Urinary bladder (tissue), 4 donors: ENCODE data around the gene NOC4L. TPM values are rescaled to one million over a fixed set of nuclear protein-coding genes. Genes with fewer than 3 reads are reported as not detected.
"Not testable (repeated sequence)": the region's sequence is repeated elsewhere in the genome, so short reads cannot be mapped to it uniquely, and the experiment has no call there.

ENCODE experiments used
- DNase-seq: peaks from one replicate; pipeline ENCODE4 v3.0.0-alpha.2; 2015; ENCODE audit errors: extremely low spot score
- H3K27ac ChIP-seq: one replicate; pipeline ENCODE4 v1.5.1; 2013; ENCODE audit warnings: low read depth, mild to moderate bottlenecking, moderate library complexity
- H3K36me3 ChIP-seq: one replicate; pipeline ENCODE4 v1.6.1; 2013; ENCODE audit warnings: mild to moderate bottlenecking, moderate library complexity; ENCODE audit not compliant: insufficient read depth
- H3K4me1 ChIP-seq: one replicate; pipeline ENCODE4 v1.6.1; 2013; ENCODE audit warnings: mild to moderate bottlenecking, moderate library complexity; ENCODE audit not compliant: insufficient read depth
- H3K4me3 ChIP-seq: one replicate; pipeline ENCODE4 v1.5.1; 2013; ENCODE audit warnings: low read depth, low read length
- WGBS: extraction: QIAGEN DNeasy Blood & Tissue Kit; methylation state at CpG from one replicate; pipeline ENCODE4 v1.1.7; 2013; 5-methylcytosine and 5-hydroxymethylcytosine counted together
- polyA plus RNA-seq: library from polyadenylated mRNA; stranded (reverse); fragments of 200-250 nt; gene quantifications from one replicate; pipeline ENCODE4 v1.2.3, GENCODE V29; 2013
- total RNA-seq: library from RNA; depleted of rRNA; stranded (reverse); fragments of >200 nt; gene quantifications from one replicate; pipeline ENCODE4 v1.2.3, GENCODE V29; 2014
- donor health status: healthy with polysubstance abuse.
- donor health status: healthy.

NOC4L gene
- total and polyA plus RNA-seq, 2 donors, result 4.3 to 24.4 TPM

- Histone ChIP-seq H3K4me1 (no peaks in the 10 kb centered on the region), H3K27ac (no peak overlapping the region), H3K4me3 (no peak overlapping the region), H3K36me3 (peaks cover 4% of the 10 kb centered on the region)
- DNase-seq, result no peak
- WGBS, result 97% methylated on average over 14 of the region's 14 CpGs
These were observed 13.0 kb upstream of the NOC4L start for GRCh38 chr12:132131229-132131628.

DNA sequence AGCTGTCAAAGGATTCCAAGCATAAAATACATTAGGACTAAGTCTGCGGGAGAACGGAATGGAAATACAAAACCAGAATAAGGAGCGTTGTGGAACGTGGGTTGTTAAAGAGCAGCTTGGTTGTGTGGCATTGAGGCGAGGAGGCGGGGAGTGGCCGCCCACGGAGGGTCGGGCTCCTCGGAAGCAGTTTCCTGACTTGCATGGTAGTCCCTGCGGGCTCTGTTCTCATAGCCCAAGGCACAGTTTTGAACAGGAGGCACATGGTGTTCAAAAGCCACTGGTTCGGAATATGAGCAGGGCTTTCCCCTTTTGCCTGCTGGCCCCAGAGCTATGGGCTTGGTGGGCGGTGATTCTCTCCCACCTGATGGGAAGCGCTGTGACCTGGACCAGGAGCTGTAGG is 12.3 kb upstream of the NOC4L start:
- DNase-seq, result no peak
- H3K27ac ChIP-seq, result no peak overlapping the region
- 91% methylated on average over 14 of the region's 14 CpGs for WGBS
- H3K36me3 ChIP-seq, result peaks cover 4% of the 10 kb centered on the region
- H3K4me3 ChIP-seq, result no peak overlapping the region
- H3K4me1 ChIP-seq, result no peaks in the 10 kb centered on the region

DNA sequence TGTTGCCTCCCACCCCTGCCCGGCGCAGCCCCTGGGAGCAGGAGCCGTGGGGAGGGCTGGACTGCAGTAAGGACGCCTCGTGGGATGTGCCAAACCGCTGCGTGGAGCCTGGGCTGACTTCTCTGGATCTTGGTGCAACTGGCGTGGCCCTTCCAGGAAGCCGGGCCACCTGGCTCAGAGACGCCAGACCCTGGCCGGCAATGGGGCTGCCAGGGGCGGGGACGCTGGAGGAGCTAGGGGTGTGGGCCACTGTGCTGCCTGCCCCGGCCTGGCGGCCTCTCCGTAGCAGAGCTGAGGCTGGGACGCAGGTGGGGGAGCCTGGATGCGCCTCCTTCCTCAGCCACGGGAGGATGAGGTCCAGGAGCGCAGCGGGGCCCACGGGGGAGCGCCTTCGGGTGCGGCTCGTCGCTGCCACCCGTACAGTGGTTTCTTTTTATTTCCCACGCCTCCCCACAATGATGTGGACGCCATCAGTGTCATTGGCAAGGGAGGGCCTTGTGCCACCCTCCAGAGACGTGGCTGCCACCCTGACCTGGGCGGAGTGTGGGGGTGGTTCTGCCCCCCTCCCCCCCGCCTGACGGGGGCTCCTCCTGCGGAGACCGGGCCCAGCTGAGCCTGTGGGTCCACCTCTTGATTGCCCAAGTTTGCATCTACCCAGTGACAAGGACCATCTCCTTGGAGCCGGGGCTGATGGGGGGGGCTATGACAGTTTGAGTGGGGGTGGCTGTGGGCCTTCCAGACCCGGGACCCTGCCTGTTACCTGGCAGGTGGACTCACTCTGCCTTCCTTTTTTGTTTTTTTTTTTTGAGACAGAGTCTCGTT is 11.4 kb upstream of the NOC4L start:
- H3K27ac ChIP-seq, result no peak overlapping the region
- H3K4me3 ChIP-seq, result no peak overlapping the region
- H3K4me1 ChIP-seq, result no peaks in the 10 kb centered on the region
- DNase-seq, result no peak
- 85% methylated on average over 39 of the region's 39 CpGs for WGBS
- H3K36me3 ChIP-seq, result no peaks in the 10 kb centered on the region

- WGBS, result 57% methylated on average over 27 of the region's 27 CpGs
- DNase-seq, result no peak
- H3K36me3 ChIP-seq, result no peaks in the 10 kb centered on the region
- H3K4me1 ChIP-seq, result no peaks in the 10 kb centered on the region
- H3K27ac ChIP-seq, result no peak overlapping the region
- H3K4me3 ChIP-seq, result no peak overlapping the region
These were observed 10.2 kb upstream of the NOC4L start for GRCh38 chr12:132133952-132134652.

DNA sequence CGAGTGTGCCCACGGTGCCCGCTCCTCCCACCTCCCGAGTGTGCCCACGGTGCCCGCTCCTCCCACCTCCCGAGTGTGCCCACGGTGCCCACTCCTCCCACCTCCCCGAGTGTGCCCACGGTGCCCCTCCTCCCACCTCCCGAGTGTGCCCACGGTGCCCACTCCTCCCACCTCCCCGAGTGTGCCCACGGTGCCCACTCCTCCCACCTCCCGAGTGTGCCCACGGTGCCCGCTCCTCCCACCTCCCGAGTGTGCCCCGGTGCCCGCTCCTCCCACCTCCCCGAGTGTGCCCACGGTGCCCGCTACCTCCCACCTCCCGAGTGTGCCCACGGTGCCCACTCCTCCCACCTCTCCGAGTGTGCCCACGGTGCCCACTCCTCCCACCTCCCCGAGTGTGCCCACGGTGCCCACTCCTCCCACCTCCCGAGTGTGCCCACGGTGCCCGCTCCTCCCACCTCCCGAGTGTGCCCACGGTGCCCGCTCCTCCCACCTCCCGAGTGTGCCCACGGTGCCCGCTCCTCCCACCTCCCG is 9.5 kb upstream of the NOC4L start:
- H3K4me1 ChIP-seq, H3K36me3 ChIP-seq, DNase-seq, H3K27ac ChIP-seq, H3K4me3 ChIP-seq: not testable (repeated sequence)
- 77% methylated on average over 12 of the region's 39 CpGs for WGBS

DNA sequence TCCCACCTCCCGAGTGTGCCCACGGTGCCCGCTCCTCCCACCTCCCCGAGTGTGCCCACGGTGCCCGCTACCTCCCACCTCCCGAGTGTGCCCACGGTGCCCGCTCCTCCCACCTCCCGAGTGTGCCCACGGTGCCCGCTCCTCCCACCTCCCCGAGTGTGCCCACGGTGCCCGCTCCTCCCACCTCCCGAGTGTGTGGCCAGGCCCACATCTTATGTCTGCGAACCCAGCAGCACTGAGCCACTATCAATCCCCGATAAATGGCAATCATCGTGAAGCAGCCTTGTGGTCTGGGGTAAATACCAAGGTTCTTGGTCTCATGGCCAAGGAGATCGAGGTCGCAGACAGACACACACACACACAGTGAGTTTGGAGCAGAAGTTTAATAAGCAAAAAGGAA is 8.0 kb upstream of the NOC4L start:
- not testable (repeated sequence) for H3K27ac ChIP-seq, H3K4me3 ChIP-seq, DNase-seq, H3K4me1 ChIP-seq, H3K36me3 ChIP-seq
- WGBS, result 85% methylated on average over 11 of the region's 21 CpGs

GRCh38 chr12:132137483-132138125 is 6.7 kb upstream of the NOC4L start:
- no peak for DNase-seq
- Histone ChIP-seq H3K4me3 (no peak overlapping the region), H3K27ac (no peak overlapping the region), H3K36me3 (peaks cover 3% of the 10 kb centered on the region), H3K4me1 (no peaks in the 10 kb centered on the region)
- WGBS, result 76% methylated on average over 13 of the region's 13 CpGs

DNA sequence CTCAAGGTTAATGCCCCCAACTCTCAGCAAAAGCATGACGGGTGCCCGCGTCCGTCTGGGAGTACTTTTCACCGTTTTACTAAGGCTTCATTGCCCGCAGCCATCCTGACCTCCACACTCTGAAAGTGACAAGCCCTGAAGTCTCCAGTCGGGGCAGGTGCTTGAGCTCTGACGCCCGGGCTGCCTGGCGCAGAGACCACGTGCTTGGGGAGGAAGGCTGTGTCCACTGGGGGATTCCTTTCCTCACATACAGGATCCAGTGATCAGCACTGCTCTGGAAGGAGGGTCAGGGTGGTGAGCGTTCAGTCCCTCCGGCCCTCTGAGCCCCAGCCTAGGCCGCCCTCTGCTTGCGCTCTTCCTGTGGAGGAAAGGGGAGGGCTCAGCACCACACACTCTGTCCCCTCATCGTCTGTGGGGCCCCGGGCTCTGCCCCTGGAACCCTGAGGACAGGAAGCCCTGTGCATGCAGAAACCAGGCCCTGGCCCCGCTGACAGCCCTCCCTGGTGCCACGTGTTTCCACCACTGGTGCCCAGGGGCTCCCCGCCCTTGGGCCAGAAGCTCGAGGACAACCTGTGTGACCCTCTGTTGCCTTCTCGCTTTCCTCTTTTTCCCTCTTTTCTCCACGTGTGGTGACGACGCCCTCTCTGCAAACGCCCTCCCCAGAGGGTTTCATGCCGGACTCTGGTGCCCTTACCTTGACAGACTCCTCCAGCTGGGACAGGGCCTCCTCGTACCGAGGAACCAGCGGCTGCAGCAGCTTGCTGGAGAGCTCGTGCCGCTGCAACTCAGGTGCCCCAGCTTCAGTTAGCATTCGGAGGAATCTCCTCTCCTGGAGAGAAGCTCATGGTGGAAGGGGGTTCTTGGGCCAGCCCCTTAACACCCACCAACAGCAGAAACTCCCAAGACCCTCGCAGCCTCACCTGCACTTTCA is 5.1 kb upstream of the NOC4L start:
- no peak for DNase-seq
- Histone ChIP-seq H3K4me1 (no peaks in the 10 kb centered on the region), H3K4me3 (no peak overlapping the region), H3K27ac (no peak overlapping the region), H3K36me3 (peaks cover 3% of the 10 kb centered on the region)
- WGBS, result 93% methylated on average over 34 of the region's 34 CpGs

DNA sequence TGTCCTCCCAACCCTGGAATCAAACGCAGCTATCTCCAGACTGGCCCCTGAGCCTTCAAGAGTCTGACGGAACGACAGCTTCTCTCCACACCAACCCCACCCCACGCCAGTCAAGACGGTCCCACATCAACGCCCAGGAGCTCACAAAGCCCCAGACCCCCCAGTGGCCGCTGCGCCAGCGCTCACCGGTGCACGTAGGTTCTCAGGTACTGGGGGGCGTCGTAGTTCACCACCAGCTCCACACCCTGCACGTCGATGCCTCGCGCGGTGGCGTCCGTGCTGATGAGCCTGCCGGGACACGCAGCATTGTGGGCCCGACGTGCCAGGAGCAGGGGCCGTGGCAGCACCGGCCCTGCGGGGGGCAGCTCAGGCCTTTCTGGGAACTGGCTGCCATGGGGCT is 4.3 kb upstream of the NOC4L start:
- Histone ChIP-seq H3K4me1 (no peaks in the 10 kb centered on the region), H3K4me3 (no peak overlapping the region), H3K27ac (no peak overlapping the region), H3K36me3 (peaks cover 3% of the 10 kb centered on the region)
- 95% methylated on average over 27 of the region's 27 CpGs for WGBS
- no peak for DNase-seq

DNA sequence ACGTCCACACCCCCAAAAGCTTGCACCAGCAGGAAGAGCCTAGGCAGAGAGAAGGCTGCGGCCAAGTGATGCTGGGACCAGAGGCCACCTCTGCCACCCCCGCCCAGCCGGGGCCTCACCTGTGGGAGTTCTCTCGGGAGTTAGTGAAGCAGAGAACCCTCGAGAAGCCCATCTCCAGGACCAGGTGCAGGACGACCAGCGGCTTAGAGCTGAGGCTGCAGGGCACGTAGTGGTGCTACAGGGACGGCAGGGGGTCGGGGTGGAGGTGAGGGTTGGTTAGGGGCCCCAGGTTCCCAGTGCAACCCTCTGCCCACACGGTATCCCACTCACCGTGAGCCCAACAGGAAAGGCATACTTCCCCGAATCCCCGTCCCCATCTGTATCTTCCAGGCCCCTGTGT is 3.8 kb upstream of the NOC4L start:
- WGBS, result 86% methylated on average over 15 of the region's 15 CpGs
- Histone ChIP-seq H3K36me3 (peaks cover 3% of the 10 kb centered on the region), H3K27ac (no peak overlapping the region), H3K4me1 (no peaks in the 10 kb centered on the region), H3K4me3 (no peak overlapping the region)
- no peak for DNase-seq

- no peak overlapping the region for H3K4me3 ChIP-seq
- no peak for DNase-seq
- H3K36me3 ChIP-seq, result peaks cover 3% of the 10 kb centered on the region
- 92% methylated on average over 38 of the region's 38 CpGs for WGBS
- H3K4me1 ChIP-seq, result no peaks in the 10 kb centered on the region
- H3K27ac ChIP-seq, result no peak overlapping the region
These were observed 3.1 kb upstream of the NOC4L start for GRCh38 chr12:132140918-132141841.

- H3K4me3 ChIP-seq, result no peak overlapping the region
- no peak for DNase-seq
- H3K36me3 ChIP-seq, result peaks cover 3% of the 10 kb centered on the region
- H3K4me1 ChIP-seq, result no peaks in the 10 kb centered on the region
- H3K27ac ChIP-seq, result no peak overlapping the region
- 94% methylated on average over 22 of the region's 22 CpGs for WGBS
These were observed 2.1 kb upstream of the NOC4L start for GRCh38 chr12:132141976-132142678.
